ENCODE data around the gene PBX1. TPM values are rescaled to one million over a fixed set of nuclear protein-coding genes. Genes with fewer than 3 reads are reported as not detected.

The PBX1 gene
- total and polyA plus RNA-seq, 2 experiments from 2014 or later, result 9.7 to 38.8 TPM

DNA sequence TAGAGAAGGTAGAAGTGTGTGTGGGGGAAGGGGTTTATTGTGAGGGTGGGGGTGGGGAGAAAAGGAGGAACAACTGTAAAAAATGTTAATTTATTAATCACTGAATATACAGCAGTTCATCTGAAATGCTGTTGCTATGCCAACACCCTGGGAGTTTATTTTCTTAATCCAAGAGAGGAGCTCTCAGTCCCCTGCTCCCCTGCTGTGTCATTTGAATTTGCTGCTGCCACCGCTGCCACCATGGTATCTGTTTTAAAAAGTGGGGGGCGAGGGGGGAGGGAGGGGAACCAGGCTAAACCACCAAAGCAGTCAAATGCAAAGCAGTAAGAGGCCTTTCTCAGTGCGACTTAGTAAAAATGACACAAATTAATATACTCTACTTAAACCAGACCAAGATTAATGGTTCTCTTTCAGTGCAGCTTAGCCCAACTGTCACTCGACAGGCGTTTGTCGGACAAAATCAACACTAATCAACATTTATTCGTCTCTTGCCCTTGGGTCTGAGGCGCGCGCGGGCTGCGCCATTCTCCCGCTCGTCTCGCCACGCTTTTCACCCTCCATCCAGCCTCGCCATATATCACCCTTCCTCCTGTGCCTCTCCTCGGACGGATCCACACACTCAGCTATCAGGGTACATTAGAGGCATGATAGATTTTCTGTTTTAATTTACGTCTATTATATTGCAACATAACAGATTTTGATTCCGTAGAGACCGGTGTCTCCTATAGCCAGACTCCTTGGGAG lies 76.2 kb downstream of the PBX1 start:
- H3K79me2 ChIP-seq (ENCODE audit: insufficient read depth), result peaks cover 85% of the 10 kb centered on the region
- H3K36me3 ChIP-seq (ENCODE audit: low read depth), result no peaks in the 10 kb centered on the region
- TF ChIP-seq EZH2 (IDR thresholded peaks at IDR 0.05; ENCODE audit: insufficient read depth, poor library complexity, severe bottlenecking), result no peak
- no peak for TF ChIP-seq EZH2phosphoT487 (IDR thresholded peaks at IDR 0.05; ENCODE audit: insufficient read depth, low read depth)
- peaks cover 39% of the 10 kb centered on the region for H3K4me1 ChIP-seq (ENCODE audit: insufficient read depth)
- H4K20me1 ChIP-seq (ENCODE audit: insufficient read depth), result no peaks in the 10 kb centered on the region
- no peaks in the 10 kb centered on the region for H3K9me3 ChIP-seq (ENCODE audit: low read depth)
- no peaks in the 10 kb centered on the region for H3K27me3 ChIP-seq (replicated peaks; ENCODE audit: insufficient read depth)
- 92% methylated on average over 22 of the region's 22 CpGs for WGBS, 2 experiments (ENCODE audit: low coverage in 1 of 2, low lambda C conversion rate in 2 of 2, missing lambda C conversion rate in 2 of 2)
- H3K27ac ChIP-seq, result no peak overlapping the region
- H2AFZ ChIP-seq, result no peak overlapping the region
- no peaks in the 10 kb centered on the region for H3K9me2 ChIP-seq (ENCODE audit: insufficient read depth)
- in situ Hi-C loops (cut with MboI), result no loop called here
- no peak overlapping the region for H3K9ac ChIP-seq
- no peak overlapping the region for H3K4me2 ChIP-seq (ENCODE audit: unreplicated experiment)
- H3F3A ChIP-seq (ENCODE audit: insufficient read depth), result peaks cover 34% of the 10 kb centered on the region
- H3K4me3 ChIP-seq, result no peak overlapping the region
- no peak for DNase-seq

- Histone ChIP-seq H3K27me3 (replicated peaks; ENCODE audit: insufficient read depth) (no peaks in the 10 kb centered on the region), H3K4me3 (no peak overlapping the region), H2AFZ (no peak overlapping the region), H3K27ac (peak overlapping the region; percentile 82), H3F3A (ENCODE audit: insufficient read depth) (peaks cover 26% of the 10 kb centered on the region), H3K79me2 (ENCODE audit: insufficient read depth) (peaks cover 84% of the 10 kb centered on the region), H3K9ac (no peak overlapping the region), H3K9me2 (ENCODE audit: insufficient read depth) (no peaks in the 10 kb centered on the region), H3K36me3 (ENCODE audit: low read depth) (no peaks in the 10 kb centered on the region), H3K9me3 (ENCODE audit: low read depth) (no peaks in the 10 kb centered on the region), H4K20me1 (ENCODE audit: insufficient read depth) (no peaks in the 10 kb centered on the region), H3K4me1 (ENCODE audit: insufficient read depth) (peaks cover 41% of the 10 kb centered on the region), H3K4me2 (ENCODE audit: unreplicated experiment) (no peak overlapping the region)
- no peak for DNase-seq
- in situ Hi-C loops (cut with MboI), result no loop called here
- WGBS, 2 experiments (ENCODE audit: low coverage in 1 of 2, low lambda C conversion rate in 2 of 2, missing lambda C conversion rate in 2 of 2), result 46 to 49% methylated on average over 5 of the region's 5 CpGs
- TF ChIP-seq EZH2phosphoT487 (IDR thresholded peaks at IDR 0.05; ENCODE audit: insufficient read depth, low read depth), result no peak
- no peak for TF ChIP-seq EZH2 (IDR thresholded peaks at IDR 0.05; ENCODE audit: insufficient read depth, poor library complexity, severe bottlenecking)
Observed at GRCh38 chr1:164635803-164636731, 77.1 kb downstream of the PBX1 start.

GRCh38 chr1:164636757-164637156 lies 77.8 kb downstream of the PBX1 start:
- Histone ChIP-seq H3K36me3 (ENCODE audit: low read depth) (no peaks in the 10 kb centered on the region; the same call in 1 of the 2 replicates), H3K4me1 (ENCODE audit: insufficient read depth) (peaks cover 44% of the 10 kb centered on the region), H3F3A (ENCODE audit: insufficient read depth) (peaks cover 29% of the 10 kb centered on the region), H3K4me2 (ENCODE audit: unreplicated experiment) (peak overlapping the region; percentile 67), H3K79me2 (ENCODE audit: insufficient read depth) (peaks cover 84% of the 10 kb centered on the region), H3K4me3 (no peak overlapping the region), H3K27me3 (replicated peaks; ENCODE audit: insufficient read depth) (no peaks in the 10 kb centered on the region), H4K20me1 (ENCODE audit: insufficient read depth) (no peaks in the 10 kb centered on the region), H3K9me3 (ENCODE audit: low read depth) (no peaks in the 10 kb centered on the region), H3K9me2 (ENCODE audit: insufficient read depth) (no peaks in the 10 kb centered on the region), H3K27ac (peak overlapping the region; percentile 82), H3K9ac (no peak overlapping the region), H2AFZ (no peak overlapping the region)
- no peak for DNase-seq
- TF ChIP-seq EZH2phosphoT487 (IDR thresholded peaks at IDR 0.05; ENCODE audit: insufficient read depth, low read depth) (no peak), EZH2 (IDR thresholded peaks at IDR 0.05; ENCODE audit: insufficient read depth, poor library complexity, severe bottlenecking) (no peak)
- WGBS, 2 experiments (ENCODE audit: low coverage in 1 of 2, low lambda C conversion rate in 2 of 2, missing lambda C conversion rate in 2 of 2), result 71 to 72% methylated on average over 3 of the region's 3 CpGs
- in situ Hi-C loops (cut with MboI), result no loop called here
